Measurements from ENCODE around the gene FAM174B.

FAM174B gene

DNA sequence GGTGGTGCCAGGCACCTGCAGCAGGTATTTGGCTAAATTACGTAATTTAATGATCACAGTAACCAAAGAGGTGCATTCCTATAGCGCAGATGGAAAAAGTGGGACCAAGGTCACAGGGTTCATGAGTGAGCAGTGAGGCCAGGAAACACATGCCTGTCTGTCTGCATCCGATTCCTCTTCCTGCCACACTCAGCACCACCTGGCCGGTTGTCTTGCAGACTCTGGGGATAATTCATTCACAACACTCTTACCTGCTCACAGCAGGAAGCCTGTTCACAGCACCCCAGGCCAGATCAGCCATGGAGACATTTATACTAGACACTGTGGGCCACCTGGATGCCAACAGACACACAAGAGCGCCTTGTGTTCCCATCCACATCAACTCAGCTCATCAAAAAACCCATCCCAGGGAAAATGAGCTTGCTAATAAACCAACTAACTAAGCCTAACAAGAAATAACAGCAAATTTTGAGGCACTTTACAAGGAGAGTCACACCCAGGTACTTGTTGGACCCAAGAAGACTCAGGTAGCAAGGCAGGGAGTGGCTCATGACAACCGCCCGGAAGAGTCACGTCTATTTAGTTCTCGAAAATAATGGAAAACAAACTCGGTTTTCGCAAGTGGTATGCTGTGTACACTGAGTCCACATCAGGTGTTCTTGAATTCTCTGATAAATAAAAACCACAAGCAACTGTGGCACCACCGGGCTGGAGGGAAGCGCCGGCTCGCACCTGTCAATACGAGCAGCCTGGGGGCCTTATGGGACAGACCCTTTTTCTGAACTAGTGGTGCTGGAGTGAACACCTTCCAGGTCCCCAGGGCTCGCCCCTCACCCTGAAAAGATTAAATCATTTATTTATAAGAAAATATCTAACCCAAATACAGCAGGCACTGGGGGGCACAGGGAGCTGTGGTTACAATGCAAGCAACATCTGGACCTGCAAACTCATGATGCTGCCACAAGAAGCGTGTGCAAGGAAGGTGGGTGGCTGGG lies 40.5 kb downstream of the FAM174B start:
- Histone ChIP-seq H3K36me3 (ENCODE audit: insufficient read depth, low read length) (no peaks in the 10 kb centered on the region), H4K20me1 (ENCODE audit: insufficient read depth, low read length) (no peaks in the 10 kb centered on the region), H2AFZ (ENCODE audit: low read depth, low read length) (no peak overlapping the region), H3K27ac (ENCODE audit: low read length) (no peak overlapping the region), H3K9ac (ENCODE audit: low read depth, low read length) (no peak overlapping the region), H3K9me3 (ENCODE audit: insufficient read depth, low read length, severe bottlenecking) (no peaks in the 10 kb centered on the region), H3K79me2 (ENCODE audit: insufficient read depth, low read length) (no peaks in the 10 kb centered on the region), H3K4me3 (ENCODE audit: low read depth in 1 of 2, low read length in 2 of 2) (no peak overlapping the region), H3K4me2 (ENCODE audit: insufficient read depth, low read length) (no peak overlapping the region), H3K4me1 (ENCODE audit: insufficient read depth, low read length) (no peaks in the 10 kb centered on the region), H3K27me3 (ENCODE audit: insufficient read depth, low read length, poor library complexity) (peaks cover 5% of the 10 kb centered on the region)
- no peak for ATAC-seq (ENCODE audit: insufficient read depth, low read depth)
- DNase-seq = no peak
- TF ChIP-seq EZH2 (IDR thresholded peaks at IDR 0.05; ENCODE audit: borderline replicate concordance, low read depth, low read length, severe bottlenecking) = no peak
- TF ChIP-seq CTCF (IDR thresholded peaks at IDR 0.05; ENCODE audit: borderline replicate concordance, extremely low read depth, low read length, poor library complexity, severe bottlenecking) = no peak

- TF ChIP-seq CTCF (IDR thresholded peaks at IDR 0.05; ENCODE audit: borderline replicate concordance, extremely low read depth, low read length, poor library complexity, severe bottlenecking) = no peak
- TF ChIP-seq EZH2 (IDR thresholded peaks at IDR 0.05; ENCODE audit: borderline replicate concordance, low read depth, low read length, severe bottlenecking) = no peak
- DNase-seq (no peak), ATAC-seq (ENCODE audit: insufficient read depth, low read depth) (no peak)
- no peak overlapping the region for H3K27ac ChIP-seq (ENCODE audit: low read length)
- H3K4me1 ChIP-seq (ENCODE audit: insufficient read depth, low read length) = no peaks in the 10 kb centered on the region
- H3K9me3 ChIP-seq (ENCODE audit: insufficient read depth, low read length, severe bottlenecking) = no peaks in the 10 kb centered on the region
- H3K79me2 ChIP-seq (ENCODE audit: insufficient read depth, low read length) = no peaks in the 10 kb centered on the region
- no peaks in the 10 kb centered on the region for H3K36me3 ChIP-seq (ENCODE audit: insufficient read depth, low read length)
- H3K9ac ChIP-seq (ENCODE audit: low read depth, low read length) = no peak overlapping the region
- no peak overlapping the region for H3K4me2 ChIP-seq (ENCODE audit: insufficient read depth, low read length)
- H3K4me3 ChIP-seq (ENCODE audit: low read depth in 1 of 2, low read length in 2 of 2) = no peak overlapping the region
- no peak overlapping the region for H2AFZ ChIP-seq (ENCODE audit: low read depth, low read length)
- H4K20me1 ChIP-seq (ENCODE audit: insufficient read depth, low read length) = no peaks in the 10 kb centered on the region
- peaks cover 5% of the 10 kb centered on the region for H3K27me3 ChIP-seq (ENCODE audit: insufficient read depth, low read length, poor library complexity)
Measured at GRCh38 chr15:92614301-92614700, 41.3 kb downstream of the FAM174B start.

- ATAC-seq (ENCODE audit: insufficient read depth, low read depth) = no peak
Measured at GRCh38 chr15:92613841-92614240, 41.7 kb downstream of the FAM174B start.

More at GRCh38 chr15:92613841-92614240, 41.7 kb downstream of the FAM174B start:
- H3K27me3 ChIP-seq (ENCODE audit: insufficient read depth, low read length, poor library complexity) = peaks cover 5% of the 10 kb centered on the region
- no peaks in the 10 kb centered on the region for H3K9me3 ChIP-seq (ENCODE audit: insufficient read depth, low read length, severe bottlenecking)
- no peaks in the 10 kb centered on the region for H3K4me1 ChIP-seq (ENCODE audit: insufficient read depth, low read length)
- H2AFZ ChIP-seq (ENCODE audit: low read depth, low read length) = no peak overlapping the region
- no peaks in the 10 kb centered on the region for H3K79me2 ChIP-seq (ENCODE audit: insufficient read depth, low read length)
- no peaks in the 10 kb centered on the region for H4K20me1 ChIP-seq (ENCODE audit: insufficient read depth, low read length)
- H3K36me3 ChIP-seq (ENCODE audit: insufficient read depth, low read length) = no peaks in the 10 kb centered on the region
- no peak for TF ChIP-seq CTCF (IDR thresholded peaks at IDR 0.05; ENCODE audit: borderline replicate concordance, extremely low read depth, low read length, poor library complexity, severe bottlenecking)
- H3K9ac ChIP-seq (ENCODE audit: low read depth, low read length) = no peak overlapping the region
- no peak overlapping the region for H3K4me3 ChIP-seq (ENCODE audit: low read depth in 1 of 2, low read length in 2 of 2)
- H3K4me2 ChIP-seq (ENCODE audit: insufficient read depth, low read length) = no peak overlapping the region
- H3K27ac ChIP-seq (ENCODE audit: low read length) = no peak overlapping the region
- DNase-seq = no peak

All from DND-41 (cell line).